WTC11 (cell line): ENCODE measurements around the gene HAO1.

ENCODE experiments used
- CTCF ChIP-seq: fragments of 200-600 bp; IDR thresholded peaks from 2 replicates; pipeline ENCODE4 v1.8.0; 2022; ENCODE audit warnings: antibody characterized with exemption
- IRF1 ChIP-seq: sonication (generic); formaldehyde crosslinking; IDR thresholded peaks from 2 replicates; pipeline ENCODE4 v1.8.0; 2023; ENCODE audit warnings: missing genetic modification reagents

- TF ChIP-seq CTCF: no peak
- no peak for TF ChIP-seq IRF1
Measured at GRCh38 chr20:7981374-7981773, 41.1 kb upstream of the HAO1 start.
